ENCODE data around the gene TMEM101.
"Not testable (repeated sequence)": the region's sequence is repeated elsewhere in the genome, so short reads cannot be mapped to it uniquely, and the experiment has no call there.

Gene TMEM101

GRCh38 chr17:43972444-43973212, 42.1 kb downstream of the TMEM101 start:
- DNase-seq = not testable (repeated sequence)

GRCh38 chr17:43971436-43971835, 43.3 kb downstream of the TMEM101 start:
- DNase-seq = not testable (repeated sequence)

DNA sequence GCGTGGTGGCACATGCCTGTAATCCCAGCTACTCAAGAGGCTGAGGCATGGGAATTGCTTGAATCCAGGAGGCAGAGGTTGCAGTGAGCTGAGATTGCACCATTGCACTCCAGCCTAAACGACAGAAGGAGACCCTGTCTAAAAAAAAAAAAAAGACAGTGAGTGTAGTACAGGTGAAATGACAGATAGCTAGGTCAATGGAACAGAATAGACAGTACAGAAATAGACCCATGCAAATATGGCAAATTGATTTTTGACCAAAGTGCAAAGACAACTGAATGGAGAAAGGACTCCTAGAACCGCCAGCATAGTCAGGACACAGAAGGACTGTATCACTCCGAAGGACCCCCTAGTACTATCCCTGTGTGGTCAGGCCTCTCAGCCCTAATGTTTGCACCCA, 44.4 kb downstream of the TMEM101 start:
- DNase-seq = no peak

DNA sequence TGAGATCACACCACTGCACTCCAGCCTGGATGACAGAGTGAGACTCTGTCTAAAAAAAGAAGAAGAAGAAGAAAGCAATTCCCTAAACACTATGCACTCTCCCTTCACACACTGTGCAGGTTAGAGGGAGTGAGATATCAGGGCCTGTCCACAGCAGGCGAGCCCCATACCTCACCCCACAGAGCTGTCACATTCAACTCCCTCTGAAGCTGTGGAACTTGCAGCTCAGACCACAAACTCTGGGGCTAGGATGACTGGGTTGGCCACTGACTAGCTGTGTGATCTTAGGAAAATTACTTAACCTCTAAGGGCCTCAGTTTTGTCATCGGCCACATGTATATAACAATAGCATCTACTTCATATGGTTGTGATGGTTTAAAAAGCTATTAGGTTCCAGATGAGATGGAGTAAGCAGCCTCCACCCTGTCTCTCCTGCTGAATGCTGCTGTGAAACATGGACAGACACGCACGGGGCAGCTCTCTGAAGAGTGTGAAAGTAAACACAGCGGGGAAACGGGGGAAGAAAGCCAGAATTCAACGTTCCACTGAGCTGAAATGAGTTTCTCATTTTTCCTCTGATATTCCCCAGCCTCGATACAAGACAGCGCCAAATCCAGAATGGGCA, 47.4 kb downstream of the TMEM101 start:
- DNase-seq = no peak

GRCh38 chr17:43966276-43966675, 48.5 kb downstream of the TMEM101 start:
- no peak for DNase-seq

DNA sequence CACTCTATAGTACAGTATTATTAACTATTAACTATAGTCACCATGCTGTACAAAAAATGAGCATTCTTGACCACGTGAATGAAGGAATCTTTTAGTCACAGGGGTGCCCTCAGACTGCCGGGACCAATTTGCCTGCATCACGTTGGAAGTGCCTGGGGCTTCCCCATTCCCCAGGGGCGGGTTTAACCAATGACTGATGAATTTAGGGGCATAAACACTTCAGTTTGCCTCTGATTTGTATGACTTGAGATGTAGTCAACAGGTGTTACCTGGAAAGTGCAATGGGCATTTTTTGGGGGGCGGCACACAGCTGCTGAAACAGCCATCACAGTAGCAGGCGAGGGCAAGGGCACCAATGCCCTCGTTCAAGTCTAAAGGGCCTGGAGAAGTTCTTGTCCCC, 52.3 kb downstream of the TMEM101 start:
- no peak for DNase-seq

GRCh38 chr17:43961954-43962353, 52.8 kb downstream of the TMEM101 start:
- DNase-seq = no peak

- DNase-seq = not testable (repeated sequence)
Measured at GRCh38 chr17:43961292-43961691, 53.5 kb downstream of the TMEM101 start.

Measured in DMS79 (cell line).